Breast epithelium (tissue), 3 donors: ENCODE results near the gene PLCG2.

Experiments used
- POLR2AphosphoS5 ChIP-seq, 3 donors: sonication (generic); formaldehyde crosslinking; IDR thresholded peaks; one replicate each; pipeline ENCODE4 v1.6.1; 2017; ENCODE audit warnings: antibody characterized with exemption in 3 of 3
- TF ChIP-seq, protein P1 (sequence below), 3 donors: fragments of 450-650 bp; IDR thresholded peaks; one replicate each; pipeline ENCODE4 v1.5.1; 2016 to 2017; ENCODE audit warnings: antibody characterized with exemption in 3 of 3, mild to moderate bottlenecking in 3 of 3, moderate library complexity in 3 of 3

DNA sequence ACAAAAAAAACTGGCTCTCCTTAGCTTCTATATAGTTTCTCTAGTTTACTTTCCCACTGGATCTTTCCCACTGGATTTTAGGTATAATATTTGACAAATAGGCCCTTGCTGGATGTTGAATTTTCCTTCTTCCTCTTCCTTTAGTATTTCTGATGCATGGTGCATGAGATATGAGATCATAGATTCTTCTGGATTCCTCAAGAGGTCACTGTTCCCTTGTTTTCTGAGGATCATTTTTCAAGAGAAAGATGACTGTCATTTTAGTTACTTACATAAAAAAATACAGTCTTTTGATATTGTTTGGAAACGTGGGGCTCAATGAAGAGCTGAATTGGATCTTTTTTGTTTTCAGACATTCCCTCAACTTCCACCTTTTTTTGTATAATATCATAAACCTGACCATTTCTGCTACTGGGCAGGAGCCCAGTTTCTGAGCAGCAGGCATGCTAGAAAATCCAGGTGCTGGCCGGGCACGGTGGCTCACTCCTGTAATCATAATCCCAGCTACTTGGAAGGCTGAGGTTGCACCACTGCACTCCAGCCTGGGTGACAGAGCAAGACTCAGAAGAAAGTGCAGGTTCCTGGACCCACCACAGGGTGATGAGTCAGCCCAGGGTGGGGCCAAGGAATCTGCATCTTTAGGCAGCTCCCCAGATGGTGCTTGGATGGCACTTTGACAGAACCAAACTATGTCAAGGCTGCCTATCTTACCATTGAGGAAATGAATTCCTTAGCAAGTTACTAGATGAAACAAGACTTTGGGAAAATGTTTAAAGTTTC, 161.9 kb downstream of the PLCG2 start:
- TF ChIP-seq, protein P1, sequence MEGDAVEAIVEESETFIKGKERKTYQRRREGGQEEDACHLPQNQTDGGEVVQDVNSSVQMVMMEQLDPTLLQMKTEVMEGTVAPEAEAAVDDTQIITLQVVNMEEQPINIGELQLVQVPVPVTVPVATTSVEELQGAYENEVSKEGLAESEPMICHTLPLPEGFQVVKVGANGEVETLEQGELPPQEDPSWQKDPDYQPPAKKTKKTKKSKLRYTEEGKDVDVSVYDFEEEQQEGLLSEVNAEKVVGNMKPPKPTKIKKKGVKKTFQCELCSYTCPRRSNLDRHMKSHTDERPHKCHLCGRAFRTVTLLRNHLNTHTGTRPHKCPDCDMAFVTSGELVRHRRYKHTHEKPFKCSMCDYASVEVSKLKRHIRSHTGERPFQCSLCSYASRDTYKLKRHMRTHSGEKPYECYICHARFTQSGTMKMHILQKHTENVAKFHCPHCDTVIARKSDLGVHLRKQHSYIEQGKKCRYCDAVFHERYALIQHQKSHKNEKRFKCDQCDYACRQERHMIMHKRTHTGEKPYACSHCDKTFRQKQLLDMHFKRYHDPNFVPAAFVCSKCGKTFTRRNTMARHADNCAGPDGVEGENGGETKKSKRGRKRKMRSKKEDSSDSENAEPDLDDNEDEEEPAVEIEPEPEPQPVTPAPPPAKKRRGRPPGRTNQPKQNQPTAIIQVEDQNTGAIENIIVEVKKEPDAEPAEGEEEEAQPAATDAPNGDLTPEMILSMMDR (IDR thresholded peaks at IDR 0.05) = peak in 1 of 3 donors; percentile 29
- TF ChIP-seq POLR2AphosphoS5 (IDR thresholded peaks at IDR 0.05) = no peak
